ENCODE data around the gene HIC2.
"Not testable (repeated sequence)": the region's sequence is repeated elsewhere in the genome, so short reads cannot be mapped to it uniquely, and the experiment has no call there.

The HIC2 gene
- long read RNA-seq, partial matches to known transcripts = 0 of 3 reads
- long read RNA-seq, other reads (novel, unspliced or antisense) = 3 of 3 reads

GRCh38 chr22:21417227-21417746, at the start of gene HIC2:
TSS of gene HIC2 (plus strand) at chr22:21417371. CDS start at chr22:21442832, 25,461 bp downstream.
- not testable (repeated sequence) for DNase-seq (ENCODE audit: low read depth in 1 of 2, low spot score in 1 of 2); H3K27ac ChIP-seq (replicated peaks); H3K27me3 ChIP-seq (ENCODE audit: insufficient read depth, poor library complexity, severe bottlenecking)
- peak within 1 kb of the TSS; percentile 45 for H3K4me3 ChIP-seq (replicated peaks; ENCODE audit: insufficient read depth, low read length)

DNA sequence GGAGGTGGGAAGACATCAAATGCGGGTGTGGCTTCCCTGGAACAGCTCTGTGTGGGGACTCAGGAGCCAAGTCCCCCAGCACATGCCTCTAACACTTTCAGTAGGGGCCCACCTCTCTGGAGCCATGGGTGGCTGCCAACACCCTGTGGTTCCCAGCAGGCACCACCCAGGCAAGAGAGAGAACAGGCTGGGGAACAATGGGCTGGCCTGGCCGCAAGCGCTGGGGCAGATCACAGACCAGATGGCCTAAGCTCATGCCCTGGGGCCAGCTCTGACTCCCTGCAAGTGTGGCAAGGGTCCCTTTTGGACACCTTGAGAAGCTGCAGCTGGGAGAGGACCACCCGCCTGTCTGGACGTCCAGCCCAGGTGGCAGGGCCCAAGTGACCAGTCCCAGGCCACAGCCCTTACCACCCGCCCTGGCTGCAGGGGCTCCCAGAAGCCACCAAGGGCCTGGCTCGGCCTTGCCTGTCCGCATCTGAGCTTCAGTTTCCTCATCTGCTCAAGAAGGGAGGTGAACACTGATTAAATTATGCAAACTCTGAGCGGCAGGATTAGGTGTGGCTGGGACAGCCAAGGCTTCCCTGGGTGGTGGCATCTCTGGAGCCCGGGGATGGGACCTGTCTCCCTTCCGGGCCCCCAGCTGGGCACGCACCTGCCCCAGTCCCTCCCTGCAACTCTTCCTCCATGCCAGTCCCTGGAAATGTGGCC, 48.4 kb upstream of the HIC2 start:
- H3K27ac ChIP-seq (replicated peaks); H3K4me3 ChIP-seq (replicated peaks; ENCODE audit: insufficient read depth, low read length); DNase-seq (ENCODE audit: low read depth in 1 of 2, low spot score in 1 of 2); H3K27me3 ChIP-seq (ENCODE audit: insufficient read depth, poor library complexity, severe bottlenecking): not testable (repeated sequence)

DNA sequence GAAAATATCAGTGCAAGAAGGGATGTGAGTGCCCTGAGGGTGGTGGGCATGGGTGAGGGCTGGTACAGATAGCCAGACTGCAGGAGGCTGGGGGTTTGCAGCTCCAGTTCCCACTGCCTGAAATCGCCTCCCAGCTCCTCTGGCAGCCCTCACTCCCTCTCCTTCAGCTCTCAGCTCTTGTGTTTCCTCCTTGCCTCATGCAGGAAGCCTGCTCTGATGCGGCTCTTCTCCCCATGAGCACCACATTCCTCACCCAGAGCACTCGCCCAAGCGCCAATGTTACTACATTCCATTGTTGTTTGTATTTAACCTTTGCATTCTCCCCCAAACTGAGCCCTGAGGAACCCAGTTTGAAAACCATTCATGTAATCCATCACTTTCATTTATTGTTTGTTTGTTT, 41.3 kb upstream of the HIC2 start:
- not testable (repeated sequence) for DNase-seq (ENCODE audit: low read depth in 1 of 2, low spot score in 1 of 2); H3K27ac ChIP-seq (replicated peaks); H3K27me3 ChIP-seq (ENCODE audit: insufficient read depth, poor library complexity, severe bottlenecking)

GRCh38 chr22:21383701-21384467, 33.3 kb upstream of the HIC2 start, which contains the start of gene RIMBP3B:
TSS of gene RIMBP3B (plus strand) at chr22:21383751. CDS start at chr22:21383859, 108 bp downstream.
- not testable (repeated sequence) for H3K4me3 ChIP-seq (replicated peaks; ENCODE audit: insufficient read depth, low read length)

More for the DNA sequence above, 41.3 kb upstream of the HIC2 start:
- not testable (repeated sequence) for H3K4me3 ChIP-seq (replicated peaks; ENCODE audit: insufficient read depth, low read length)

GRCh38 chr22:21384468-21385357, 32.5 kb upstream of the HIC2 start:
- not testable (repeated sequence) for H3K4me3 ChIP-seq (replicated peaks; ENCODE audit: insufficient read depth, low read length); H3K27me3 ChIP-seq (ENCODE audit: insufficient read depth, poor library complexity, severe bottlenecking); DNase-seq (ENCODE audit: low read depth in 1 of 2, low spot score in 1 of 2); H3K27ac ChIP-seq (replicated peaks)

More at GRCh38 chr22:21383701-21384467, 33.3 kb upstream of the HIC2 start, which contains the start of gene RIMBP3B:
- not testable (repeated sequence) for H3K27me3 ChIP-seq (ENCODE audit: insufficient read depth, poor library complexity, severe bottlenecking); H3K27ac ChIP-seq (replicated peaks); DNase-seq (ENCODE audit: low read depth in 1 of 2, low spot score in 1 of 2)

DNA sequence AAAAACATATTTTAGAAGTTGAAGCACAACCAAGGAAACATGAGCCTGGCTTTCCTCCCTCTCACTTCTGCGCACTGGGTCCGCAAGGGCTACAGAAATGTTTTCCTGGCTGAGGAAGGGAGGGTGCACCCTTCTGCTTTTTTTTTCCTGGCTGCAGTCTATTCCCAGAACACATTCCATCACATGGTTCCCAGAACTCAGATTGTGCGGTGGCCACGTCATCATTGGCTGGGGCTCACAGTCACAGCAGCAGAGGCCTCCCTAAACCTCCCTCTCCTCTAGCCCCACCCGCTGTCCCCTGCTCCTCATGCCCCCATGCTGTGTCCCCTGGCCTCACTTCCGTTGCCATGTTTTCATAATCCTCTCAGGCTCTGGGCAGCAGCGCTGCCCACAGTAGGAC, 27.7 kb upstream of the HIC2 start:
- H3K27me3 ChIP-seq (ENCODE audit: insufficient read depth, poor library complexity, severe bottlenecking); DNase-seq (ENCODE audit: low read depth in 1 of 2, low spot score in 1 of 2); H3K4me3 ChIP-seq (replicated peaks; ENCODE audit: insufficient read depth, low read length); H3K27ac ChIP-seq (replicated peaks): not testable (repeated sequence)

GRCh38 chr22:21390013-21390412, 27.2 kb upstream of the HIC2 start:
- H3K4me3 ChIP-seq (replicated peaks; ENCODE audit: insufficient read depth, low read length); DNase-seq (ENCODE audit: low read depth in 1 of 2, low spot score in 1 of 2); H3K27me3 ChIP-seq (ENCODE audit: insufficient read depth, poor library complexity, severe bottlenecking); H3K27ac ChIP-seq (replicated peaks): not testable (repeated sequence)

DNA sequence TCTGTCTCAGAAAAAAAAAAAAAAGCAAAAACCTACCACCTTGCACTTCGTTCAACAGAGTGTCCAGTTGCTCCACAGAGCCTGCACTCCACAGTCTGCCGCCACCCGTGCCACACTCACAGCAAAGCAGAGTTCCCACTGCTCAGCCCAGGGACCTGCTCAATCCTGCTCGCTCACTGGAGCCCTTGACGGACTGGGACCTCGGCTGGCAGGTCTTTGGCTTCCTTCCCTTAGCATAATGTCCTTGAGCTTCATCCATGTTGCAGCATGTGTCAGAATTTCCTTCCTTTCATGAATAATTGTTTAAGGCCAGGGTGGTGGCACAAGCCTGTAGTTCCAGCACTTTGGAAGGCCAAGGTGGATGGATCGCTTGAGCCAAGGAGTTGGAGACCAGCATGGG, 22.6 kb upstream of the HIC2 start:
- H3K4me3 ChIP-seq (replicated peaks; ENCODE audit: insufficient read depth, low read length); DNase-seq (ENCODE audit: low read depth in 1 of 2, low spot score in 1 of 2); H3K27ac ChIP-seq (replicated peaks); H3K27me3 ChIP-seq (ENCODE audit: insufficient read depth, poor library complexity, severe bottlenecking): not testable (repeated sequence)

DNA sequence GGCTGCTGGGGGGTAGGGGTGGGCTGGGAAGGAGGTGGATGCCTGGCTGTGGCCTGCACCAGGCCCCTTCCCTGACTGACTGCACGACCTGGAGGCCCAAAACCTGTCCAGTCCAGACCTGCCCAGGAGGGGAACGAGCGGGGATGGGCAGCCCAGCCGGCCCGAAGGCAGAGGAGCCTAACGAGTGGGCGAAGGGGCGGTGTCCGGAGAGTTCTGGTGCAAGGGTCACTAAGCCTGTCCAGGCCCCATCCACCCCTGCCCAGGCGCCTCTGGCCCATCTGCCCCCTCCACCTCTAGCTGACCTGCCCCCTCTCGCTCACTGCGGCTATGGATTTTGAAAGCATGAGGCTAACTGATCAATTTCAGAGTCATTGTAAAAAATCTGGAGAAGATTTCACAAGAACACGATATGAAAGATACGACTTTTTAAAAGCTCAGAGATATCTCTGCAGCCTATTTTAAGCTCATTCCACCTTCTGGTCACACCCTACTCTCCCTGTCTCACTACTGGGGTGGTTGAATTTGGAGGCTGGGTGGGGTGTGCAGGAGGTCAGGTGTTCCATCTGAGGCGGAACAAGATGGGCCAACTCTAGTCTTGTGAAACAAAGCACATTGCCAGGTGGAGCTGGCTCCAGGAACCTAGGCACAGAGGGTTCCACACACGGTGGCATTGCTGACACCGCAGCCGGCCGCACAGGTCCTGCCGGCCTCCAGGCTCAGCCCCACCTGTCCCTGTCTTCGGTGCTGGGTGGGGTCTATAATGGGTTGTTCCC, 15.8 kb upstream of the HIC2 start:
- not testable (repeated sequence) for DNase-seq (ENCODE audit: low read depth in 1 of 2, low spot score in 1 of 2)

GRCh38 chr22:21402763-21403314, 14.3 kb upstream of the HIC2 start:
- H3K27ac ChIP-seq (replicated peaks); H3K4me3 ChIP-seq (replicated peaks; ENCODE audit: insufficient read depth, low read length); H3K27me3 ChIP-seq (ENCODE audit: insufficient read depth, poor library complexity, severe bottlenecking); DNase-seq (ENCODE audit: low read depth in 1 of 2, low spot score in 1 of 2): not testable (repeated sequence)

More for the DNA sequence above, 15.8 kb upstream of the HIC2 start:
- not testable (repeated sequence) for H3K27ac ChIP-seq (replicated peaks); H3K4me3 ChIP-seq (replicated peaks; ENCODE audit: insufficient read depth, low read length); H3K27me3 ChIP-seq (ENCODE audit: insufficient read depth, poor library complexity, severe bottlenecking)

DNA sequence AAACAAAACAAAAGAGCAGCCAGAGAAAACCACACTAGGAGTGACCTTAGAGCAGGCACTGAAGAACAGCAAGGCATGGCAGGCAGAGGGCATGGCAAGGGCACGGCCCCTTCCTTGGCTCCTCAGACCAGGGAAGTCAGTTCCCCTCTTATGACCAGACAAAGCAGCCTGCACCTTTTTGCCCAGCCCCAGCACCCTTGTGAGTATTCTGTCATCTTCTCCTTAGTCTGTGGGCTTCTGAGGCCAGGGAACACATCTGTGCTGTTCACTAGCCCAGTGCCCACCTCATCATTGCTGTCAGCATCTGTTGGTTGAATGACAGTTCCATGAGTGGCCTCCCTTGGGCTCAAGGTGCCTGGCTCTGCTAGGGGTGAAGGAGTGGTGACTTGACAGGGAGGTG, 10.0 kb upstream of the HIC2 start:
- H3K27me3 ChIP-seq (ENCODE audit: insufficient read depth, poor library complexity, severe bottlenecking); DNase-seq (ENCODE audit: low read depth in 1 of 2, low spot score in 1 of 2); H3K27ac ChIP-seq (replicated peaks); H3K4me3 ChIP-seq (replicated peaks; ENCODE audit: insufficient read depth, low read length): not testable (repeated sequence)

GRCh38 chr22:21407792-21408191, 9.4 kb upstream of the HIC2 start:
- not testable (repeated sequence) for H3K4me3 ChIP-seq (replicated peaks; ENCODE audit: insufficient read depth, low read length); H3K27ac ChIP-seq (replicated peaks); DNase-seq (ENCODE audit: low read depth in 1 of 2, low spot score in 1 of 2); H3K27me3 ChIP-seq (ENCODE audit: insufficient read depth, poor library complexity, severe bottlenecking)

DNA sequence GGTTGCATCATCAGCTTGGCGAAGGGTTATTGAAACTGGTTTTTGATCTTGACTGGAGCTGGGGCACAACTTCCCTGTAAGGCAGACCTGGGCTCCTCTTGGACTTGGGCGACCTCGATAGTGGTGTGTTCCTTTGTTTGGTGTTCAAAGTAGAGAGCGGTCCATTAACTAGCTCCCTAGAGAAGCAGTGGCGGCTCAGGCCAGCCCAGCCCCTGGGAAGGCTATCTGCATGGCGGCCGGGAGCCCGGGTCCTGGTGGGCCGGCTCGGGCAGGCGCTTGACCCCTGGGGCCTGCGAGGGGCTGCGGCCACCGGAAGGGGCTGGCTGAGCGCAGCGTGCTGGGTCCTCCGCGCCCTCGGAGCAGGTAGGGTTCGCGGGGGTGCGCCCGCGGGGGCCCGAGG, 796 bp upstream of the HIC2 start:
- not testable (repeated sequence) for H3K4me3 ChIP-seq (replicated peaks; ENCODE audit: insufficient read depth, low read length); H3K27me3 ChIP-seq (ENCODE audit: insufficient read depth, poor library complexity, severe bottlenecking); H3K27ac ChIP-seq (replicated peaks); DNase-seq (ENCODE audit: low read depth in 1 of 2, low spot score in 1 of 2)
